ENCODE data around the gene SARM1. TPM values are rescaled to one million over a fixed set of nuclear protein-coding genes. Genes with fewer than 3 reads are reported as not detected.

Gene SARM1
- total RNA-seq, 1 experiment from 2014 or later = 7.3 TPM

DNA sequence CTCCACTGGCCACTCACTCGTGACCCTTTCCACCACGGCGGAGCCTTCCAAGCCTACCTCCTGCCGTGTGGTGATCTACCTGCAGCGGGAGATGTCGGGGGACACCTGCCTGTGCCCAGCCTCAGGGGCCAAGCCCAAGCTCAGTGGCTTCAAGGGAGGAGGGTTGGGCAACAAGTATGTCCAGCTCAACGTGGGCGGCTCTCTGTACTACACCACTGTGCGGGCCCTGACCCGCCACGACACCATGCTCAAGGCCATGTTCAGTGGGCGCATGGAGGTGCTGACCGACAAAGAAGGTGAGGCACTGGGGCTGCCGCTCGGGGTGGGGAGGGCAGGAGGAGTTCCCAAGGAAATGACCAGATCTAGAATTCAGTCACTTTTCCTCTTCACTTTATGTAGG, 32.1 kb upstream of the SARM1 start:
- intact Hi-C loops (cut with micrococcal nuclease; ENCODE audit: unreplicated experiment) = loop anchor here (5.0 kb wide), 4 partner anchors 62 to 297 kb away; partner anchors contain the start of genes NLK and SLC46A1
- Histone ChIP-seq H2AFZ (no peak overlapping the region), H3K79me2 (ENCODE audit: low read depth) (peaks cover 27% of the 10 kb centered on the region), H3K27ac (no peak overlapping the region), H3K4me1 (replicated peaks; ENCODE audit: insufficient read depth) (peaks cover 14% of the 10 kb centered on the region), H3K9me2 (ENCODE audit: insufficient read depth) (no peaks in the 10 kb centered on the region), H3K36me3 (ENCODE audit: low read depth) (peaks cover 15% of the 10 kb centered on the region; the same call in 1 of the 2 replicates), H3K9me3 (ENCODE audit: insufficient read depth, low read depth) (no peaks in the 10 kb centered on the region), H3K4me2 (no peak overlapping the region), H3K27me3 (ENCODE audit: insufficient read depth, low read depth) (no peaks in the 10 kb centered on the region), H4K20me1 (ENCODE audit: insufficient read depth) (peaks cover 16% of the 10 kb centered on the region), H3F3A (ENCODE audit: insufficient read depth, low read depth) (peaks cover 12% of the 10 kb centered on the region; the same call in 1 of the 2 replicates), H3K4me3 (no peak overlapping the region)
- no peak for TF ChIP-seq CTCF (conservative IDR thresholded peaks at IDR 0.05)
- no peak for TF ChIP-seq EZH2 (IDR thresholded peaks at IDR 0.05; ENCODE audit: low read depth)
- no peak for DNase-seq
- CTCF ChIA-PET = no interaction called here
- BruUV-seq (replicated peaks) = no TSS peak
- POLR2A ChIA-PET (ENCODE audit: unreplicated experiment) = no interaction called here

- no peaks in the 10 kb centered on the region for H3K27me3 ChIP-seq (ENCODE audit: insufficient read depth, low read depth)
- H3K36me3 ChIP-seq (ENCODE audit: low read depth) = peaks cover 22% of the 10 kb centered on the region; the same call in 1 of the 2 replicates
- TF ChIP-seq CTCF (conservative IDR thresholded peaks at IDR 0.05) (no peak), EZH2 (IDR thresholded peaks at IDR 0.05; ENCODE audit: low read depth) (no peak)
- peaks cover 11% of the 10 kb centered on the region for H3K4me1 ChIP-seq (replicated peaks; ENCODE audit: insufficient read depth)
- peaks cover 19% of the 10 kb centered on the region for H4K20me1 ChIP-seq (ENCODE audit: insufficient read depth)
- H3K27ac ChIP-seq = no peak overlapping the region
- intact Hi-C loops (cut with micrococcal nuclease; ENCODE audit: unreplicated experiment) = no loop called here
- no peak overlapping the region for H2AFZ ChIP-seq
- BruUV-seq (replicated peaks) = no TSS peak
- POLR2A ChIA-PET (ENCODE audit: unreplicated experiment) = no interaction called here
- CTCF ChIA-PET = no interaction called here
- no peak for DNase-seq
- H3K4me2 ChIP-seq = no peak overlapping the region
- peaks cover 20% of the 10 kb centered on the region for H3F3A ChIP-seq (ENCODE audit: insufficient read depth, low read depth)
- no peaks in the 10 kb centered on the region for H3K9me2 ChIP-seq (ENCODE audit: insufficient read depth)
- no peak overlapping the region for H3K4me3 ChIP-seq
- H3K9me3 ChIP-seq (ENCODE audit: insufficient read depth, low read depth) = no peaks in the 10 kb centered on the region
- peaks cover 21% of the 10 kb centered on the region for H3K79me2 ChIP-seq (ENCODE audit: low read depth)
These were observed 31.1 kb upstream of the SARM1 start for GRCh38 chr17:28340374-28340773.

- Histone ChIP-seq H3K27ac (no peak overlapping the region), H3K36me3 (ENCODE audit: low read depth) (peaks cover 28% of the 10 kb centered on the region), H3K4me2 (no peak overlapping the region), H4K20me1 (ENCODE audit: insufficient read depth) (peaks cover 19% of the 10 kb centered on the region), H3K4me1 (replicated peaks; ENCODE audit: insufficient read depth) (peaks cover 20% of the 10 kb centered on the region), H3K9me2 (ENCODE audit: insufficient read depth) (no peaks in the 10 kb centered on the region), H3F3A (ENCODE audit: insufficient read depth, low read depth) (peaks cover 27% of the 10 kb centered on the region), H2AFZ (no peak overlapping the region), H3K79me2 (ENCODE audit: low read depth) (peaks cover 21% of the 10 kb centered on the region), H3K4me3 (no peak overlapping the region), H3K27me3 (ENCODE audit: insufficient read depth, low read depth) (no peaks in the 10 kb centered on the region), H3K9me3 (ENCODE audit: insufficient read depth, low read depth) (no peaks in the 10 kb centered on the region)
- POLR2A ChIA-PET (ENCODE audit: unreplicated experiment) = no interaction called here
- intact Hi-C loops (cut with micrococcal nuclease; ENCODE audit: unreplicated experiment) = no loop called here
- CTCF ChIA-PET = no interaction called here
- TF ChIP-seq EZH2 (IDR thresholded peaks at IDR 0.05; ENCODE audit: low read depth) (no peak), CTCF (conservative IDR thresholded peaks at IDR 0.05) (no peak)
- BruUV-seq (replicated peaks) = no TSS peak
- no peak for DNase-seq
These were observed 30.0 kb upstream of the SARM1 start for GRCh38 chr17:28341516-28341915.

Data from PC-9 (cell line).